Tibial nerve (tissue), 4 donors: ENCODE data around the gene MLLT10. TPM values are rescaled to one million over a fixed set of nuclear protein-coding genes. Genes with fewer than 3 reads are reported as not detected.

ENCODE experiments used
- DNase-seq, 2 donors: peaks; one replicate each; pipeline ENCODE4 v3.0.0-alpha.2; 2019; ENCODE audit warnings: low spot score in 2 of 2
- H3K27ac ChIP-seq, 4 donors: fragments of 200-600 bp; sonication (generic) in 3 of 4; one replicate each; pipeline ENCODE4 v1.5.1; 2017 to 2019; ENCODE audit warnings: mild to moderate bottlenecking in 1 of 4
- H3K27me3 ChIP-seq, 2 donors: fragments of 200-600 bp; sonication (generic) in 1 of 2; one replicate each; pipeline versions ENCODE4 v1.5.1 to v1.6.0; 2017 to 2019
- H3K36me3 ChIP-seq, 3 donors: fragments of 200-600 bp; sonication (generic); one replicate each; pipeline ENCODE4 v1.5.1; 2018 to 2019
- H3K4me1 ChIP-seq, 4 donors: fragments of 200-600 bp; sonication (generic) in 3 of 4; one replicate each; pipeline ENCODE4 v1.5.1; 2017 to 2019
- H3K4me3 ChIP-seq, 4 donors: fragments of 200-600 bp; sonication (generic) in 3 of 4; one replicate each; pipeline ENCODE4 v1.5.1; 2017 to 2019; ENCODE audit warnings: mild to moderate bottlenecking in 1 of 4, moderate library complexity in 1 of 4
- H3K9me3 ChIP-seq, 4 donors: fragments of 200-600 bp; sonication (generic) in 3 of 4; one replicate each; pipeline ENCODE4 v1.5.1; 2017 to 2019
- EP300 ChIP-seq, 2 donors: sonication (generic); formaldehyde crosslinking; IDR thresholded peaks; one replicate each; pipeline ENCODE4 v1.6.1; 2017; ENCODE audit warnings: antibody characterized with exemption in 2 of 2, mild to moderate bottlenecking in 1 of 2
- POLR2A ChIP-seq, 2 donors: fragments of 450-650 bp; IDR thresholded peaks; one replicate each; pipeline ENCODE4 v1.6.1; 2017; ENCODE audit warnings: antibody characterized with exemption in 2 of 2, mild to moderate bottlenecking in 2 of 2, moderate library complexity in 2 of 2
- WGBS, 2 donors: methylation state at CpG; one replicate each; pipeline ENCODE4 v1.1.5; 2018; 5-methylcytosine and 5-hydroxymethylcytosine counted together
- total RNA-seq, 4 donors: library from RNA; depleted of rRNA; stranded (reverse); fragments of >200 nt; gene quantifications; one replicate each; pipeline ENCODE4 v1.1.0, GENCODE V29; 2016
- TF ChIP-seq, protein P1 (sequence below), 5 experiments: fragments of 200-600 bp in 3 of 5; fragments of 450-650 bp in 2 of 5; sonication (generic) in 3 of 5; IDR thresholded peaks; one replicate each; pipeline ENCODE4 v1.5.1; 2016 to 2019; ENCODE audit warnings: antibody characterized with exemption in 5 of 5, mild to moderate bottlenecking in 3 of 5, moderate library complexity in 2 of 5

MLLT10 gene
- total RNA-seq, 4 donors from 2014 or later: 40.6 to 60.9 (median 47.5) TPM

DNA sequence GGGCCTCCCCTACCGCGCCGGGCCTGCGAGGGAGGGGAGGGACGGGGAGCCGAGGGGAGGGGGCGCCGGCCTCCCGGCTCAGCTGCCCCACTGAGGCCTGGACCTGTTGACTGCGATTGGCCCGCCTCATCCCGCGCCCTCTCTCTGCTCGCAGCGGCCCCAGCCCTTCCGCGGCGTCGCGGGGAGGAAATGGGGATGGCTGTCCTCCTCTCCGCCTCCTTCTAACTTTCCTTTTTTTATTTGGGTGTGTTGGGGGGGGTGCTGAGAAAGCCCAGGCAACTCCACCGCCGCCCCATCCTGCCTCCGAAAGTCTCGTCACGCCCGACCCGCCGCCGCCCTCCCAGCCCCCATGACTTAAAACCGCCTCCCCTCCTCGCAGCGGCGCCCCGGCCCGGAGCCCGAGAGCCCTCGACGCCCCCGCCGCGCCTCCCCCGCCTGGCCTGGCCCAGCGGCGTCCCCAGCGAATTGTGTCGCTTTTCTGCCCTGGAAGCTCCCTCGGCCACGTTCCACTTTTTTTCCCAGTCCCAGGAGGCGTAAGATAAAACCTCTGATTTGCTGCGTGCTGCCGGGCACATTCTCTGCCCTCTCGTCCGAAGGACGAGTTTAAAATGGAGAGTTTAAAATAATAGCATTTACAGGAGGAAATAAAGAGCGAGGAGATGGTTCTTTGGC lies 7.7 kb upstream of the MLLT10 start:
- 1 to 2% methylated on average over 42 to 44 of the region's 56 CpGs for WGBS, 2 donors
- H3K36me3 ChIP-seq: no peaks in the 10 kb centered on the region
- H3K4me3 ChIP-seq: peak overlapping the region; percentile 37 to 73 (median 64)
- no peaks in the 10 kb centered on the region for H3K9me3 ChIP-seq
- peak; percentile 60 to 67 for DNase-seq
- peak overlapping the region; percentile 95 to 99 (median 97) for H3K27ac ChIP-seq
- H3K27me3 ChIP-seq: no peaks in the 10 kb centered on the region
- TF ChIP-seq, protein P1, sequence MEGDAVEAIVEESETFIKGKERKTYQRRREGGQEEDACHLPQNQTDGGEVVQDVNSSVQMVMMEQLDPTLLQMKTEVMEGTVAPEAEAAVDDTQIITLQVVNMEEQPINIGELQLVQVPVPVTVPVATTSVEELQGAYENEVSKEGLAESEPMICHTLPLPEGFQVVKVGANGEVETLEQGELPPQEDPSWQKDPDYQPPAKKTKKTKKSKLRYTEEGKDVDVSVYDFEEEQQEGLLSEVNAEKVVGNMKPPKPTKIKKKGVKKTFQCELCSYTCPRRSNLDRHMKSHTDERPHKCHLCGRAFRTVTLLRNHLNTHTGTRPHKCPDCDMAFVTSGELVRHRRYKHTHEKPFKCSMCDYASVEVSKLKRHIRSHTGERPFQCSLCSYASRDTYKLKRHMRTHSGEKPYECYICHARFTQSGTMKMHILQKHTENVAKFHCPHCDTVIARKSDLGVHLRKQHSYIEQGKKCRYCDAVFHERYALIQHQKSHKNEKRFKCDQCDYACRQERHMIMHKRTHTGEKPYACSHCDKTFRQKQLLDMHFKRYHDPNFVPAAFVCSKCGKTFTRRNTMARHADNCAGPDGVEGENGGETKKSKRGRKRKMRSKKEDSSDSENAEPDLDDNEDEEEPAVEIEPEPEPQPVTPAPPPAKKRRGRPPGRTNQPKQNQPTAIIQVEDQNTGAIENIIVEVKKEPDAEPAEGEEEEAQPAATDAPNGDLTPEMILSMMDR (IDR thresholded peaks at IDR 0.05): no peak
- TF ChIP-seq EP300 (IDR thresholded peaks at IDR 0.05): peak in 1 of 2 donors; percentile 53
- TF ChIP-seq POLR2A (IDR thresholded peaks at IDR 0.05): peak in 1 of 2 donors; percentile 51
- peaks cover 0 to 50% (median 0%) of the 10 kb centered on the region in 4 donors for H3K4me1 ChIP-seq

DNA sequence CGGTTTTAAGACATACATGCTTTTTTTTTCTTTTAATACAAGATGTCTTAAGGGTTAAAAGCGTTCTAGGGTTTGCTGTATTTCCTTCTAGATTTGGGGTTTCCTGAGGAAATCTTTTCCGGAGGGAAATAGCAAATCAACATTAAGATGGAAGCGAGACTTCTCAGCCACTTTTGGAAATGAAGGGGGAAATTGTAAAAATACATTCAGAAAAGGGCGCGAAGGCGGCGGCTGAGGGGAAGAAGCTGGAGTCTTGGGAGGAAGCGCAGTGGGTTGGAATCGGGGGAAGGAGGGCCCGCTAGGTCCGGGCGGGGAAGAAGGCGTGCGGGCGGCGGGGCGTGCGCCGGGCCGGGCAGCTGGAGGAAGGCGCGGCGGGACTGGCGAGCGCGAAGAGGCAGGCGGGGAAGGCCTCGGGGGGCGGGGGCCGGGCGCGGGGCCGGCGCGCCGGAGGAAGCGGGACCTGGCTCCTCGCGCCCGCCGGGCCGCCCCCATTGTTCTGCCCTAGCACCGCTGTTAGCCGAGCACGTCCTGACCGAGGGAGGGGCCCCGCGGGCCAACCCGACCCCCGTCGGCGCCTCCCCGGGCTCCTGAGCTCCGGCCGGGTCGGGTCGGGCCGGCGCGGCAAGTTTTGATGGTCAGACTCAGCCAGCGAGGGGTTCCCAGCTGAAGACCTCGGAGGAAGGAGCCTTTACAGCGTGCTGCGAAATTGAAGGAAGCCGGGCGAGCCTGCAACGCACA lies 7.0 kb upstream of the MLLT10 start:
- peak; percentile 44 to 48 for DNase-seq
- Histone ChIP-seq H3K36me3 (no peaks in the 10 kb centered on the region), H3K4me1 (peaks cover 0 to 46% (median 0%) of the 10 kb centered on the region in 4 donors), H3K27me3 (no peaks in the 10 kb centered on the region), H3K4me3 (peak overlapping the region; percentile 37 to 73 (median 64)), H3K27ac (peak overlapping the region; percentile 95 to 99 (median 97)), H3K9me3 (no peaks in the 10 kb centered on the region)
- peak in 1 of 2 donors; percentile 22 for TF ChIP-seq POLR2A (IDR thresholded peaks at IDR 0.05)
- TF ChIP-seq, protein P1 (IDR thresholded peaks at IDR 0.05): no peak
- peak in 1 of 2 donors; percentile 9 for TF ChIP-seq EP300 (IDR thresholded peaks at IDR 0.05)
- 1% methylated on average over 49 to 55 of the region's 68 CpGs for WGBS, 2 donors

DNA sequence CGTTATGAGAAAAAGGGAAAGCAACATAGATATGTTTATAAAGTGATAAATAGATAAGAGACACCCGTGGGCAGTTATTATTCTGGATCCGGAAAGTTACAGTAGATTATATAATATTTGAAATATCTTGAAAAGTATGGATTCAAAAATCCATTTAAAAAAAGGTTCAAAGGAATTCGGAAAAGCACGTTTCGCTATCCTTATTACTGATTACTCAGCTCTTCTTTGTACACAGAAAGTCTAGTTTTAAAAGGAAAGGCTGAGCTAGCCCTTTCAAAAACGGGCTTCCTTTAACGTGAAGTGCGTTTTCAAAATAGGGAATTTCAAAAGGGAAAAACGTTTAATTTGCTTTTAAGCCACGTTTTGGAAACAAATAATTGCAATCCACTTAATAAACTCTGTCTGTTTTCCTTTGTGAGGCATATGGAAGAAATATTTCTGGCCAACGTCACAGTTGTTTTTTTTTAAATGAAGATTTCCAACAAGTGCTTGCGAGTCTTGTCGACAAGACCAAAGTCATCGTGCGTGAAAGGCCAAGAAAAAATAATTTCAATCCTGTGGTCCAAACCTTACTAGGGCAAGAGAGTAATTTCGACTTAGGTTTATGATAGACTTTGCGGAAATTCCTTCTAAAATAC lies 6.3 kb upstream of the MLLT10 start:
- peak overlapping the region; percentile 37 to 73 (median 64) for H3K4me3 ChIP-seq
- no peaks in the 10 kb centered on the region for H3K9me3 ChIP-seq
- H3K27me3 ChIP-seq: no peaks in the 10 kb centered on the region
- TF ChIP-seq EP300 (IDR thresholded peaks at IDR 0.05): no peak
- TF ChIP-seq, protein P1 (IDR thresholded peaks at IDR 0.05): no peak
- 7 to 10% methylated on average over 18 of the region's 18 CpGs for WGBS, 2 donors
- H3K36me3 ChIP-seq: no peaks in the 10 kb centered on the region
- H3K4me1 ChIP-seq: peaks cover 0 to 49% (median 2%) of the 10 kb centered on the region in 4 donors
- H3K27ac ChIP-seq: peak overlapping the region; percentile 95 to 99 (median 97)
- DNase-seq: no peak

DNA sequence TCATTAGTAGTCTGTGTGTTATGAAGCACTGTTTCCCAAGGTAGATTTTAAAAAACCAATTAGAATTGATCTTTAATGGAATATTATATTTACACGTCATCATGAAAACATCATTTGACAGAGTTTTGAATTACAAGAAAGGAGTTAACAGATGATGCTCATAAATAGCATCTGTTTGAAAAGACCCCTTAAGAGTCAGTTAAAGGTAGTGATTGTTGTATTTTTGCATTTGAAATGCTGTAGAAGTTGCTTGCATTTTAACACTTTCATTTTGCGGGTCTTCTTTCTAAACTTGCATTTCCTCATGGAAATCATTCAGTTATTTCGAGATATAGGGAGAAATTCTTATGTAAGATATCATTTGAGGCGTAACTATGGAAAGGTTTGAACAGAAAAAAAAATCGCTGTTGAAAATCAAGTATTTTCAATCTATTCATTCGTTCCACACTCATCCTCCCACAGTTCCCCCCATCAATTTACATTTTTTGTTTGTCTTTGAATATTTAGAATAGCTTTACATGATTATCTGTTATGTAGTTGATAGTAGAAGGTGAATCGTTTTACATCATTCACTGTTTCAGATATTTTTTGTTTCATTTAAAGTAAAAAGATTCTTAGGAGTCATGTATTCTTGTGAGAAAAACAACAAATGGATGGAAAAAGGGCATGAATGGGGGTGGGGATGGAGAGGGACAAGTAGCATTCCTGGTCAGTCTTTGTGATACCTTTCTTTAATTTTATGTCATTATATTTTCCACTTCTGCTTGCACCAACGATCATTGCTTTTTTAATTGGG lies 5.6 kb upstream of the MLLT10 start:
- DNase-seq: no peak
- H3K9me3 ChIP-seq: no peaks in the 10 kb centered on the region
- 41 to 45% methylated on average over 8 of the region's 8 CpGs for WGBS, 2 donors
- H3K4me1 ChIP-seq: peaks cover 0 to 46% (median 6%) of the 10 kb centered on the region in 4 donors
- H3K36me3 ChIP-seq: no peaks in the 10 kb centered on the region
- TF ChIP-seq, protein P1 (IDR thresholded peaks at IDR 0.05): no peak
- TF ChIP-seq EP300 (IDR thresholded peaks at IDR 0.05) (no peak), POLR2A (IDR thresholded peaks at IDR 0.05) (no peak)
- no peaks in the 10 kb centered on the region for H3K27me3 ChIP-seq
- H3K4me3 ChIP-seq: peak overlapping the region; percentile 37 to 73 (median 64)
- H3K27ac ChIP-seq: peak overlapping the region; percentile 95 to 99 (median 97)
